ENCODE results near the gene HOXA3.
A peak's percentile ranks its signal among the peaks of the same experiment; 100 is the strongest.

Gene HOXA3

GRCh38 chr7:27151931-27152815 lies at the start of gene HOXA3:
TSS of gene HOXA3 (minus strand) at chr7:27152583. CDS start at chr7:27110640, 41,943 bp downstream.
- H3K79me2 ChIP-seq (ENCODE audit: low read length): no peaks in the 10 kb centered on the region

GRCh38 chr7:27201580-27202017 lies 49.2 kb upstream of the HOXA3 start:
- no peak for DNase-seq
- Histone ChIP-seq H3K4me2 (ENCODE audit: low read depth, low read length) (no peak overlapping the region), H3K36me3 (replicated peaks; ENCODE audit: insufficient read depth, low read length) (no peaks in the 10 kb centered on the region), H3K9me3 (replicated peaks; ENCODE audit: insufficient read depth, low read length) (no peaks in the 10 kb centered on the region), H3K9me2 (replicated peaks; ENCODE audit: insufficient read depth, low read length) (no peaks in the 10 kb centered on the region), H3K27ac (ENCODE audit: low read length) (no peak overlapping the region), H3K4me3 (ENCODE audit: low read length) (no peak overlapping the region), H2AFZ (ENCODE audit: low read length) (no peak overlapping the region), H3F3A (ENCODE audit: insufficient read depth, low read length) (no peaks in the 10 kb centered on the region), H3K4me1 (ENCODE audit: low read length) (no peaks in the 10 kb centered on the region), H3K79me2 (ENCODE audit: low read length) (no peaks in the 10 kb centered on the region), H3K9ac (ENCODE audit: low read length) (no peak overlapping the region), H4K20me1 (ENCODE audit: insufficient read depth, low read length) (0 out of 2 replicates have a peak, but pooled peaks cover 3% of the 10 kb centered on the region), H3K27me3 (replicated peaks; ENCODE audit: insufficient read depth, low read length) (peaks cover 83% of the 10 kb centered on the region)
- TF ChIP-seq CTCF (IDR thresholded peaks at IDR 0.05; ENCODE audit: low read length): no peak
- no peak for TF ChIP-seq EZH2phosphoT487 (IDR thresholded peaks at IDR 0.05; ENCODE audit: low read length)

More at GRCh38 chr7:27151931-27152815, at the start of gene HOXA3:
- Histone ChIP-seq H3K27ac (ENCODE audit: low read length) (no peak within 1 kb of the TSS), H3K36me3 (replicated peaks; ENCODE audit: insufficient read depth, low read length) (no peaks in the 10 kb centered on the region), H3K27me3 (replicated peaks; ENCODE audit: insufficient read depth, low read length) (peaks cover 85% of the 10 kb centered on the region), H3K9me3 (replicated peaks; ENCODE audit: insufficient read depth, low read length) (no peaks in the 10 kb centered on the region), H3K4me3 (ENCODE audit: low read length) (peak within 1 kb of the TSS; percentile 61), H3K4me1 (ENCODE audit: low read length) (peaks cover 7% of the 10 kb centered on the region; the same call in 1 of the 2 replicates), H3K4me2 (ENCODE audit: low read depth, low read length) (peak within 1 kb of the TSS; percentile 96), H3K9me2 (replicated peaks; ENCODE audit: insufficient read depth, low read length) (no peaks in the 10 kb centered on the region), H4K20me1 (ENCODE audit: insufficient read depth, low read length) (no peaks in the 10 kb centered on the region), H2AFZ (ENCODE audit: low read length) (peak within 1 kb of the TSS; percentile 39; the same call in 1 of the 2 replicates), H3K9ac (ENCODE audit: low read length) (no peak within 1 kb of the TSS), H3F3A (ENCODE audit: insufficient read depth, low read length) (no peaks in the 10 kb centered on the region)
- DNase-seq: no peak
- no peak for TF ChIP-seq CTCF (IDR thresholded peaks at IDR 0.05; ENCODE audit: low read length)
- peak; percentile 34 for TF ChIP-seq EZH2 (optimal IDR thresholded peaks at IDR 0.05; ENCODE audit: low read depth, low read length)
- no peak for TF ChIP-seq EZH2phosphoT487 (IDR thresholded peaks at IDR 0.05; ENCODE audit: low read length)

GRCh38 chr7:27200761-27201579 lies 48.6 kb upstream of the HOXA3 start:
- no peak for TF ChIP-seq EZH2phosphoT487 (IDR thresholded peaks at IDR 0.05; ENCODE audit: low read length)
- TF ChIP-seq EZH2 (optimal IDR thresholded peaks at IDR 0.05; ENCODE audit: low read depth, low read length): no peak
- TF ChIP-seq CTCF (IDR thresholded peaks at IDR 0.05; ENCODE audit: low read length): no peak
- peak overlapping the region; percentile 86 for H3K4me2 ChIP-seq (ENCODE audit: low read depth, low read length)
- H3F3A ChIP-seq (ENCODE audit: insufficient read depth, low read length): no peaks in the 10 kb centered on the region
- no peak overlapping the region for H3K27ac ChIP-seq (ENCODE audit: low read length)
- no peaks in the 10 kb centered on the region for H3K9me2 ChIP-seq (replicated peaks; ENCODE audit: insufficient read depth, low read length)
- peak overlapping the region; percentile 57; the same call in 1 of the 2 replicates for H3K4me3 ChIP-seq (ENCODE audit: low read length)
- no peak for DNase-seq
- no peaks in the 10 kb centered on the region for H3K9me3 ChIP-seq (replicated peaks; ENCODE audit: insufficient read depth, low read length)
- H2AFZ ChIP-seq (ENCODE audit: low read length): peak overlapping the region; percentile 74; the same call in 1 of the 2 replicates
- no peaks in the 10 kb centered on the region for H3K36me3 ChIP-seq (replicated peaks; ENCODE audit: insufficient read depth, low read length)
- no peaks in the 10 kb centered on the region for H3K4me1 ChIP-seq (ENCODE audit: low read length)
- 0 out of 2 replicates have a peak, but pooled peaks cover 3% of the 10 kb centered on the region for H4K20me1 ChIP-seq (ENCODE audit: insufficient read depth, low read length)
- no peaks in the 10 kb centered on the region for H3K79me2 ChIP-seq (ENCODE audit: low read length)
- no peak overlapping the region for H3K9ac ChIP-seq (ENCODE audit: low read length)
- H3K27me3 ChIP-seq (replicated peaks; ENCODE audit: insufficient read depth, low read length): peaks cover 84% of the 10 kb centered on the region

All from MM.1S (cell line).